GM12892 (cell line): ENCODE measurements around the gene MYOM3.

ENCODE experiments used
- POLR2A ChIP-seq: IDR thresholded peaks from 2 replicates; pipeline ENCODE4 v1.6.1; 2011; ENCODE audit warnings: low read depth, low read length, control low read depth
- POLR2AphosphoS5 ChIP-seq: IDR thresholded peaks from 2 replicates; pipeline ENCODE4 v1.6.1; 2011; ENCODE audit warnings: low read depth, low read length, control low read depth
- TAF1 ChIP-seq: IDR thresholded peaks from 2 replicates; pipeline ENCODE4 v1.6.1; 2011; ENCODE audit warnings: low read depth, mild to moderate bottlenecking, control low read depth, low read length, borderline replicate concordance

GRCh38 chr1:24136956-24137539 lies 25.1 kb upstream of the MYOM3 start:
- TF ChIP-seq TAF1 (no peak), POLR2A (no peak), POLR2AphosphoS5 (no peak)
